ACHN (cell line): ENCODE measurements around the gene TMEM25.
"Not testable (repeated sequence)": the region's sequence is repeated elsewhere in the genome, so short reads cannot be mapped to it uniquely, and the experiment has no call there.

Source experiments
- DNase-seq: peaks from one replicate; pipeline ENCODE4 v3.0.0-alpha.2; 2015
- in situ Hi-C: cut with HindIII; loops from 2 replicates; pipeline ENCODE4 v1.10.0; 2017; ENCODE audit warnings: low sequenced_read_pairs, low pct_ligation_motif_present, low pct_unique_long_range_greater_than_20kb

Gene TMEM25

GRCh38 chr11:118530683-118531596 lies at the start of gene TMEM25:
TMEM25 (plus strand) TSS chr11:118531192; CDS start chr11:118531802, 610 bp downstream.
- peak; percentile 44 for DNase-seq
- in situ Hi-C loops, result no loop called here

- DNase-seq, in situ Hi-C loops: not testable (repeated sequence)
Measured at GRCh38 chr11:118481238-118481637, 49.8 kb upstream of the TMEM25 start.

GRCh38 chr11:118484405-118484804 lies 46.6 kb upstream of the TMEM25 start:
- in situ Hi-C loops, result no loop called here
- DNase-seq, result no peak

- in situ Hi-C loops, result no loop called here
- no peak for DNase-seq
Measured at GRCh38 chr11:118485273-118485672, 45.7 kb upstream of the TMEM25 start.

- peak; percentile 69 for DNase-seq
- in situ Hi-C loops, result no loop called here
Measured at GRCh38 chr11:118488480-118489109, 42.4 kb upstream of the TMEM25 start.

GRCh38 chr11:118491041-118491440 lies 40.0 kb upstream of the TMEM25 start:
- in situ Hi-C loops, result no loop called here
- no peak for DNase-seq

GRCh38 chr11:118497831-118498230 lies 33.2 kb upstream of the TMEM25 start:
- no peak for DNase-seq
- in situ Hi-C loops, result no loop called here

- in situ Hi-C loops, result no loop called here
- no peak for DNase-seq
Measured at GRCh38 chr11:118503216-118503615, 27.8 kb upstream of the TMEM25 start.

GRCh38 chr11:118511601-118512000 lies 19.4 kb upstream of the TMEM25 start:
- in situ Hi-C loops, result no loop called here
- DNase-seq, result no peak

- in situ Hi-C loops, result no loop called here
- no peak for DNase-seq
Measured at GRCh38 chr11:118514103-118514502, 16.9 kb upstream of the TMEM25 start.

GRCh38 chr11:118519549-118519948 lies 11.4 kb upstream of the TMEM25 start:
- no peak for DNase-seq
- in situ Hi-C loops, result no loop called here

- DNase-seq, result no peak
- in situ Hi-C loops, result no loop called here
Measured at GRCh38 chr11:118521892-118522311, 9.1 kb upstream of the TMEM25 start.

GRCh38 chr11:118522571-118523072 lies 8.4 kb upstream of the TMEM25 start:
- in situ Hi-C loops, result no loop called here
- DNase-seq, result peak; percentile 43

GRCh38 chr11:118524356-118524755 lies 6.6 kb upstream of the TMEM25 start:
- DNase-seq, result no peak
- in situ Hi-C loops, result no loop called here

GRCh38 chr11:118524757-118525470 lies 6.1 kb upstream of the TMEM25 start:
- DNase-seq, result no peak

GRCh38 chr11:118526688-118527087 lies 4.3 kb upstream of the TMEM25 start:
- DNase-seq, result no peak
- in situ Hi-C loops, result no loop called here

More at GRCh38 chr11:118524757-118525470, 6.1 kb upstream of the TMEM25 start:
- in situ Hi-C loops, result no loop called here

- no peak for DNase-seq
- in situ Hi-C loops, result no loop called here
Measured at GRCh38 chr11:118527109-118527508, 3.9 kb upstream of the TMEM25 start, which contains the start of gene TTC36. TTC36 (plus strand) TSS chr11:118527474; CDS start chr11:118527495, 21 bp downstream.

GRCh38 chr11:118528511-118528910 lies 2.5 kb upstream of the TMEM25 start:
- in situ Hi-C loops, result no loop called here
- no peak for DNase-seq
